Measurements from ENCODE around the gene SARS1. TPM values are rescaled to one million over a fixed set of nuclear protein-coding genes. Genes with fewer than 3 reads are reported as not detected.

The SARS1 gene
- total and polyA plus RNA-seq, 2 of the 13 experiments (the other 11 are each of a cell fraction or from before 2014, with no cell fraction given), result 103 to 134 TPM

- TF ChIP-seq FOXK2 (IDR thresholded peaks at IDR 0.05) (no peak), SNAPC5 (CRISPR knock-in tag; IDR thresholded peaks at IDR 0.05; ENCODE audit: borderline replicate concordance) (no peak), DDIT3 (CRISPR knock-in tag; IDR thresholded peaks at IDR 0.05) (no peak), EED (CRISPR knock-in tag; IDR thresholded peaks at IDR 0.05) (no peak)
Observed at GRCh38 chr1:109188200-109188599, 25.5 kb upstream of the SARS1 start (continued).

- 52% methylated on average over 4 of the region's 6 CpGs for WGBS (ENCODE audit: low lambda C conversion rate)
- Histone ChIP-seq H3K79me2 (ENCODE audit: insufficient read depth, low read length) (no peaks in the 10 kb centered on the region), H3K27me3 (ENCODE audit: control insufficient read depth in 1 of 2, insufficient read depth in 2 of 2, low read length in 2 of 2) (peaks cover 2 to 4% of the 10 kb centered on the region in 2 experiments; a peak in 2 of 5 replicates), H3K9ac (ENCODE audit: insufficient read depth, low read depth, low read length) (no peak overlapping the region), H2AFZ (ENCODE audit: low read length) (no peak overlapping the region), H3K4me3 (replicated peaks in 1 of 3; ENCODE audit: insufficient read depth in 1 of 3, low read depth in 2 of 3, low read length in 3 of 3) (no peak overlapping the region), H3K4me2 (ENCODE audit: low read depth, low read length) (no peak overlapping the region), H3K4me1 (ENCODE audit: insufficient read depth, low read length) (peaks cover 53% of the 10 kb centered on the region), H3K27ac (ENCODE audit: extremely low read length, insufficient read depth, low read length) (no peak overlapping the region), H3K36me3 (replicated peaks in 1 of 2; ENCODE audit: control insufficient read depth in 1 of 2, insufficient read depth in 2 of 2, low read length in 2 of 2) (no peaks in the 10 kb centered on the region), H3K9me3 (ENCODE audit: low read length) (no peaks in the 10 kb centered on the region), H4K20me1 (ENCODE audit: insufficient read depth, low read length) (no peaks in the 10 kb centered on the region)
- POLR2A ChIA-PET, result interaction anchor here (1.2 kb wide), 1 partner anchor 25 kb away, joined by 4 read pairs; the partner anchor contains the start of gene SARS1
- CTCF ChIA-PET (ENCODE audit: low intra/inter-chr PET ratio, low total read pairs), result no interaction called here
- no peak for TF ChIP-seq ZNF468 (CRISPR knock-in tag; IDR thresholded peaks at IDR 0.05)
- no peak for TF ChIP-seq ZNF597 (CRISPR knock-in tag; IDR thresholded peaks at IDR 0.05)
- no peak for TF ChIP-seq SRF (IDR thresholded peaks at IDR 0.05; ENCODE audit: low read depth, low read length)
- no peak for TF ChIP-seq CREB3 (CRISPR knock-in tag; IDR thresholded peaks at IDR 0.05)
- TF ChIP-seq POLR2AphosphoS5 (IDR thresholded peaks at IDR 0.05; ENCODE audit: low read depth, low read length), result no peak
- TF ChIP-seq ZNF333 (CRISPR knock-in tag; IDR thresholded peaks at IDR 0.05; ENCODE audit: borderline replicate concordance), result no peak
- TF ChIP-seq ZMYM2 (CRISPR knock-in tag; IDR thresholded peaks at IDR 0.05), result no peak
- TF ChIP-seq CEBPG (CRISPR knock-in tag; IDR thresholded peaks at IDR 0.05), result no peak
- no peak for TF ChIP-seq SKI (IDR thresholded peaks at IDR 0.05; ENCODE audit: partially characterized antibody)
- TF ChIP-seq ZNF530 (CRISPR knock-in tag; IDR thresholded peaks at IDR 0.05; ENCODE audit: low read depth), result no peak
- TF ChIP-seq ZBTB10 (CRISPR knock-in tag; IDR thresholded peaks at IDR 0.05; ENCODE audit: borderline replicate concordance), result no peak
- no peak for TF ChIP-seq PHB2 (IDR thresholded peaks at IDR 0.05; ENCODE audit: partially characterized antibody)
- no peak for TF ChIP-seq ZNF256 (CRISPR knock-in tag; conservative IDR thresholded peaks at IDR 0.05)
- TF ChIP-seq GATA4 (IDR thresholded peaks at IDR 0.05; ENCODE audit: borderline replicate concordance, low read depth), result no peak
- no peak for TF ChIP-seq ZNF572 (CRISPR knock-in tag; IDR thresholded peaks at IDR 0.05)
- no peak for FAIRE-seq
- intact Hi-C loops (cut with micrococcal nuclease; ENCODE audit: unreplicated experiment) (no loop called here), in situ Hi-C loops (cut with HindIII; ENCODE audit: extremely low pct_ligation_motif_present, low pct_unique_long_range_greater_than_20kb) (no loop called here)
- no peak for ATAC-seq
- no peak for DNase-seq (ENCODE audit: low spot score)
- no TSS peak for BruUV-seq (replicated peaks)
Observed at GRCh38 chr1:109188781-109189180, 24.9 kb upstream of the SARS1 start.

Data from HepG2 (cell line).